NCI-H2171 treated with DMSO at 0.1 percent for 48 hours (cell line): Measurements from ENCODE around the gene KCNK4.

Experiments used
- DNase-seq: peaks from one replicate; lab custom pipeline; 2025; lab: John Stamatoyannopoulos, UW

Gene KCNK4

GRCh38 chr11:64268893-64269539 is 22.1 kb upstream of the KCNK4 start:
- peak; percentile 43 for DNase-seq

GRCh38 chr11:64269540-64270220 is 21.4 kb upstream of the KCNK4 start:
- peak; percentile 99 for DNase-seq

- DNase-seq: no peak
Observed at GRCh38 chr11:64275031-64275800, 15.9 kb upstream of the KCNK4 start.

GRCh38 chr11:64275841-64276240 is 15.3 kb upstream of the KCNK4 start:
- DNase-seq: no peak

- no peak for DNase-seq
Observed at GRCh38 chr11:64276653-64277431, 14.3 kb upstream of the KCNK4 start.

GRCh38 chr11:64278576-64279190 is 12.4 kb upstream of the KCNK4 start:
- DNase-seq: no peak

GRCh38 chr11:64281957-64282770 is 8.9 kb upstream of the KCNK4 start:
- DNase-seq: no peak

- no peak for DNase-seq
Observed at GRCh38 chr11:64283092-64283491, 8.0 kb upstream of the KCNK4 start.

- peak; percentile 92 for DNase-seq
Observed at GRCh38 chr11:64284048-64284961, 6.8 kb upstream of the KCNK4 start, which contains the start of gene BAD. Gene BAD, minus strand, starts transcription at chr11:64284665. Its CDS starts 297 bp downstream, at chr11:64284368.

- DNase-seq: peak; percentile 82
Observed at GRCh38 chr11:64284962-64285884, 5.9 kb upstream of the KCNK4 start, which contains the start of gene GPR137. Gene GPR137, plus strand, starts transcription at chr11:64285848. Its CDS starts 677 bp downstream, at chr11:64286525.

GRCh38 chr11:64285885-64286800 is 5.0 kb upstream of the KCNK4 start:
- peak; percentile 80 for DNase-seq

- DNase-seq: no peak
Observed at GRCh38 chr11:64286801-64287159, 4.3 kb upstream of the KCNK4 start.

- DNase-seq: no peak
Observed at GRCh38 chr11:64287676-64288352, 3.3 kb upstream of the KCNK4 start.

GRCh38 chr11:64288353-64288750 is 2.8 kb upstream of the KCNK4 start:
- no peak for DNase-seq

GRCh38 chr11:64289002-64289564 is 2.0 kb upstream of the KCNK4 start:
- DNase-seq: no peak
